A549 (cell line): Measurements from ENCODE around the gene PRKAR1B.

ENCODE experiments used
- CTCF ChIP-seq: fragments of >200 bp; sonication (Bioruptor Twin); formaldehyde crosslinking; IDR thresholded peaks from 3 replicates; pipeline ENCODE4 v1.5.1; 2016
- EP300 ChIP-seq, 2 experiments: fragments of >200 bp; sonication (Bioruptor Twin); formaldehyde crosslinking; IDR thresholded peaks; 2 replicates in 1 of 2; 3 replicates in 1 of 2; pipeline ENCODE4 v1.6.1; 2016 to 2017
- ESRRA ChIP-seq: fragments of 150-350 bp; IDR thresholded peaks from 2 replicates; pipeline ENCODE4 v1.6.1; 2014; ENCODE audit warnings: mild to moderate bottlenecking, low read length, borderline replicate concordance
- HDAC2 ChIP-seq: fragments of 200-600 bp; sonication (generic); IDR thresholded peaks from 2 replicates; pipeline ENCODE4 v1.6.1; 2016
- KDM1A ChIP-seq: fragments of 200-600 bp; sonication (generic); IDR thresholded peaks from 2 replicates; pipeline ENCODE4 v1.6.1; 2016; ENCODE audit warnings: low read depth, mild to moderate bottlenecking
- MAFK ChIP-seq: fragments of 450-650 bp; IDR thresholded peaks from 2 replicates; pipeline ENCODE4 v1.6.1; 2014; ENCODE audit not compliant: partially characterized antibody
- MAZ ChIP-seq: fragments of 150-350 bp; IDR thresholded peaks from 2 replicates; pipeline ENCODE4 v1.6.1; 2014; ENCODE audit warnings: antibody characterized with exemption, low read depth, low read length, borderline replicate concordance
- PBX3 ChIP-seq: IDR thresholded peaks from 2 replicates; pipeline ENCODE4 v1.6.1; 2012
- PHF8 ChIP-seq: fragments of 200-600 bp; sonication (generic); IDR thresholded peaks from 2 replicates; pipeline ENCODE4 v1.6.1; 2016; ENCODE audit warnings: low read depth, mild to moderate bottlenecking, antibody characterized with exemption, moderate library complexity, borderline replicate concordance
- POLR2A ChIP-seq: IDR thresholded peaks from 2 replicates; pipeline ENCODE4 v1.6.1; 2012; ENCODE audit warnings: mild to moderate bottlenecking, low read length
- POLR2AphosphoS2 ChIP-seq: conservative IDR thresholded peaks from 2 replicates; pipeline ENCODE4 v1.6.1; 2012; ENCODE audit warnings: low read length, improper control_type of control experiment, inconsistent platforms
- RARB ChIP-seq: fragments of 250-450 bp; sonication (Bioruptor Pico); IDR thresholded peaks from 2 replicates; pipeline ENCODE4 v1.8.0; 2021; ENCODE audit warnings: mild to moderate bottlenecking, moderate library complexity
- ZC3H11A ChIP-seq: fragments of 450-650 bp; IDR thresholded peaks from 2 replicates; pipeline ENCODE4 v1.6.1; 2014; ENCODE audit warnings: antibody characterized with exemption, mild to moderate bottlenecking
- TF ChIP-seq, protein P1 (sequence below): fragments of 200-600 bp; sonication (generic); IDR thresholded peaks from 2 replicates; pipeline ENCODE4 v1.6.1; 2016; ENCODE audit warnings: antibody characterized with exemption, mild to moderate bottlenecking, moderate library complexity

GRCh38 chr7:576524-577277, 150.4 kb downstream of the PRKAR1B start:
- TF ChIP-seq, protein P1, sequence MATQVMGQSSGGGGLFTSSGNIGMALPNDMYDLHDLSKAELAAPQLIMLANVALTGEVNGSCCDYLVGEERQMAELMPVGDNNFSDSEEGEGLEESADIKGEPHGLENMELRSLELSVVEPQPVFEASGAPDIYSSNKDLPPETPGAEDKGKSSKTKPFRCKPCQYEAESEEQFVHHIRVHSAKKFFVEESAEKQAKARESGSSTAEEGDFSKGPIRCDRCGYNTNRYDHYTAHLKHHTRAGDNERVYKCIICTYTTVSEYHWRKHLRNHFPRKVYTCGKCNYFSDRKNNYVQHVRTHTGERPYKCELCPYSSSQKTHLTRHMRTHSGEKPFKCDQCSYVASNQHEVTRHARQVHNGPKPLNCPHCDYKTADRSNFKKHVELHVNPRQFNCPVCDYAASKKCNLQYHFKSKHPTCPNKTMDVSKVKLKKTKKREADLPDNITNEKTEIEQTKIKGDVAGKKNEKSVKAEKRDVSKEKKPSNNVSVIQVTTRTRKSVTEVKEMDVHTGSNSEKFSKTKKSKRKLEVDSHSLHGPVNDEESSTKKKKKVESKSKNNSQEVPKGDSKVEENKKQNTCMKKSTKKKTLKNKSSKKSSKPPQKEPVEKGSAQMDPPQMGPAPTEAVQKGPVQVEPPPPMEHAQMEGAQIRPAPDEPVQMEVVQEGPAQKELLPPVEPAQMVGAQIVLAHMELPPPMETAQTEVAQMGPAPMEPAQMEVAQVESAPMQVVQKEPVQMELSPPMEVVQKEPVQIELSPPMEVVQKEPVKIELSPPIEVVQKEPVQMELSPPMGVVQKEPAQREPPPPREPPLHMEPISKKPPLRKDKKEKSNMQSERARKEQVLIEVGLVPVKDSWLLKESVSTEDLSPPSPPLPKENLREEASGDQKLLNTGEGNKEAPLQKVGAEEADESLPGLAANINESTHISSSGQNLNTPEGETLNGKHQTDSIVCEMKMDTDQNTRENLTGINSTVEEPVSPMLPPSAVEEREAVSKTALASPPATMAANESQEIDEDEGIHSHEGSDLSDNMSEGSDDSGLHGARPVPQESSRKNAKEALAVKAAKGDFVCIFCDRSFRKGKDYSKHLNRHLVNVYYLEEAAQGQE, result no peak
- no peak for TF ChIP-seq CTCF
- TF ChIP-seq POLR2A, result no peak
- no peak for TF ChIP-seq ESRRA
- no peak for TF ChIP-seq PBX3
- TF ChIP-seq POLR2AphosphoS2, result no peak
- no peak for TF ChIP-seq PHF8
- TF ChIP-seq MAFK, result no peak
- no peak for TF ChIP-seq HDAC2
- TF ChIP-seq RARB (CRISPR knock-in tag), result no peak
- TF ChIP-seq MAZ, result no peak
- no peak for TF ChIP-seq KDM1A
- TF ChIP-seq EP300 (IDR thresholded peaks at IDR 0.05), result no peak
- no peak for TF ChIP-seq ZC3H11A
